HepG2 (cell line): Measurements from ENCODE around the gene DPH6. TPM values are rescaled to one million over a fixed set of nuclear protein-coding genes. Genes with fewer than 3 reads are reported as not detected.

Source experiments
- ATAC-seq: fragments of 200-7000 bp; cut with Tn5 transposase; 3 replicates; pipeline ENCODE4 v1.9.1; 2020; ENCODE audit warnings: mild to moderate bottlenecking, moderate library complexity
- BruUV-seq: library from RNA; stranded (reverse); fragments of 400-500 nt; replicated peaks from 2 replicates; lab custom pipeline; 2021; lab: Mats Ljungman, UMichigan
- CTCF ChIA-PET: fragments of 300-600 bp; formaldehyde crosslinking; extraction: SDS; loops from one replicate; lab custom pipeline; 2021; ENCODE audit warnings: low total read pairs, inconsistent platforms, low intra/inter-chr PET ratio; lab: Yijun Ruan, JAX
- POLR2A ChIA-PET: fragments of 350-600 bp; sonication (Branson Sonifier 250); formaldehyde crosslinking; loops from one replicate; lab custom pipeline; 2020; ENCODE audit warnings: antibody characterized with exemption, inconsistent platforms; lab: Yijun Ruan, JAX
- DNase-seq: peaks from one replicate; pipeline ENCODE4 v3.0.0-alpha.2; 2015; ENCODE audit warnings: low spot score
- FAIRE-seq: peaks from 3 replicates; lab custom pipeline; 2011; peaks lifted over from hg19 to GRCh38; lab: Jason Lieb, UNC
- H2AFZ ChIP-seq: one replicate; pipeline ENCODE4 v1.6.1; 2011; ENCODE audit warnings: low read length, inconsistent platforms
- H3K27ac ChIP-seq: fragments of 300-600 bp; 3 replicates; pipeline ENCODE4 v1.8.0; 2011; ENCODE audit warnings: mixed run types, mild to moderate bottlenecking, mixed read lengths, low read length, inconsistent platforms; ENCODE audit not compliant: insufficient read depth; ENCODE audit errors: extremely low read length
- H3K27me3 ChIP-seq, 2 experiments: fragments of 200-600 bp in 1 of 2; 2 replicates in 1 of 2; 3 replicates in 1 of 2; pipeline versions ENCODE4 v1.6.0 to v1.8.0; 2011; ENCODE audit warnings: low read length in 2 of 2, mild to moderate bottlenecking in 2 of 2, moderate library complexity in 2 of 2, inconsistent platforms in 1 of 2; ENCODE audit not compliant: insufficient read depth in 2 of 2, control insufficient read depth in 1 of 2
- H3K36me3 ChIP-seq, 2 experiments: fragments of 200-600 bp in 1 of 2; replicated peaks in 1 of 2; 2 replicates in 1 of 2; 3 replicates in 1 of 2; pipeline versions ENCODE4 v1.5.1 to v1.8.0; 2011; ENCODE audit warnings: low read length in 2 of 2, inconsistent platforms in 1 of 2; ENCODE audit not compliant: insufficient read depth in 2 of 2, control insufficient read depth in 1 of 2
- H3K4me1 ChIP-seq: 2 replicates; pipeline ENCODE4 v1.5.1; 2012; ENCODE audit warnings: low read length, inconsistent platforms; ENCODE audit not compliant: insufficient read depth
- H3K4me2 ChIP-seq: 2 replicates; pipeline ENCODE4 v1.6.0; 2011; ENCODE audit warnings: low read depth, low read length, inconsistent platforms
- H3K4me3 ChIP-seq, 3 experiments: fragments of 200-600 bp in 1 of 3; sonication (generic), shearing (Covaris generic) in 1 of 3; replicated peaks in 1 of 3; 2 replicates each; pipeline ENCODE4 v1.5.1; 2011 to 2016; ENCODE audit warnings: low read length in 3 of 3, inconsistent platforms in 2 of 3, low read depth in 2 of 3, mild to moderate bottlenecking in 2 of 3, control low read depth in 1 of 3, mixed read lengths in 1 of 3; ENCODE audit not compliant: insufficient read depth in 1 of 3
- H3K79me2 ChIP-seq: one replicate; pipeline ENCODE4 v1.6.1; 2011; ENCODE audit warnings: low read length, inconsistent platforms; ENCODE audit not compliant: insufficient read depth
- H3K9ac ChIP-seq: 2 replicates; pipeline ENCODE4 v1.6.0; 2011; ENCODE audit warnings: mild to moderate bottlenecking, low read depth, low read length, inconsistent platforms; ENCODE audit not compliant: insufficient read depth
- H3K9me3 ChIP-seq: 2 replicates; pipeline ENCODE4 v1.5.1; 2012; ENCODE audit warnings: mild to moderate bottlenecking, low read length
- H4K20me1 ChIP-seq: 2 replicates; pipeline ENCODE4 v1.6.0; 2011; ENCODE audit warnings: inconsistent platforms, mild to moderate bottlenecking, low read length, moderate library complexity; ENCODE audit not compliant: insufficient read depth
- CENPT ChIP-seq: sonication (generic); formaldehyde crosslinking; IDR thresholded peaks from 2 replicates; pipeline ENCODE4 v1.8.0; 2022; ENCODE audit warnings: low read depth, mild to moderate bottlenecking, moderate library complexity, missing genetic modification reagents
- GTF3A ChIP-seq: sonication (generic); formaldehyde crosslinking; conservative IDR thresholded peaks from 2 replicates; pipeline ENCODE4 v1.4.0; 2020; ENCODE audit warnings: mild to moderate bottlenecking, missing genetic modification reagents
- HDAC2 ChIP-seq: sonication (generic); formaldehyde crosslinking; IDR thresholded peaks from 2 replicates; pipeline ENCODE4 v1.4.0; 2020; ENCODE audit warnings: missing genetic modification reagents
- MZF1 ChIP-seq: sonication (generic); formaldehyde crosslinking; IDR thresholded peaks from 2 replicates; pipeline ENCODE4 v1.8.1; 2023; ENCODE audit warnings: mild to moderate bottlenecking, missing genetic modification reagents, borderline replicate concordance
- POGZ ChIP-seq: sonication (generic); formaldehyde crosslinking; IDR thresholded peaks from 2 replicates; pipeline ENCODE4 v1.4.0; 2020; ENCODE audit warnings: mild to moderate bottlenecking, missing genetic modification reagents
- SRSF4 ChIP-seq: fragments of 200-400 bp; formaldehyde crosslinking; IDR thresholded peaks from one replicate; pipeline ENCODE4 v1.6.1; 2018; ENCODE audit warnings: mild to moderate bottlenecking, low read depth, low read length, moderate library complexity; ENCODE audit not compliant: poor library complexity, severe bottlenecking
- TBP ChIP-seq: sonication (generic); formaldehyde crosslinking; IDR thresholded peaks from 2 replicates; pipeline ENCODE4 v1.5.0; 2020; ENCODE audit warnings: missing genetic modification reagents
- YY1 ChIP-seq: IDR thresholded peaks from 2 replicates; pipeline ENCODE4 v1.6.1; 2011; ENCODE audit warnings: low read length, low read depth, moderate library complexity, mild to moderate bottlenecking; ENCODE audit not compliant: insufficient read depth, insufficient replicate concordance
- ZNF337 ChIP-seq: sonication (generic); formaldehyde crosslinking; IDR thresholded peaks from 2 replicates; pipeline ENCODE4 v1.5.1; 2020; ENCODE audit warnings: missing genetic modification reagents, low read depth, mild to moderate bottlenecking, borderline replicate concordance
- ZNF44 ChIP-seq: sonication (generic); formaldehyde crosslinking; IDR thresholded peaks from 2 replicates; pipeline ENCODE4 v1.5.1; 2020; ENCODE audit warnings: mild to moderate bottlenecking, missing genetic modification reagents
- ZNF605 ChIP-seq: sonication (generic); formaldehyde crosslinking; IDR thresholded peaks from 2 replicates; pipeline ENCODE4 v1.8.0; 2022; ENCODE audit warnings: mild to moderate bottlenecking, missing genetic modification reagents
- WGBS: methylation state at CpG from one replicate; pipeline ENCODE4 v1.1.6; 2017; ENCODE audit warnings: low lambda C conversion rate; 5-methylcytosine and 5-hydroxymethylcytosine counted together
- in situ Hi-C: cut with HindIII; loops from 2 replicates; pipeline ENCODE4 v1.10.0; 2017; ENCODE audit warnings: low pct_unique_long_range_greater_than_20kb; ENCODE audit not compliant: extremely low pct_ligation_motif_present
- intact Hi-C: fragments of 100-400 bp; cut with micrococcal nuclease; formaldehyde crosslinking; loops from one replicate; pipeline ENCODE4 v1.10.0; 2022; ENCODE audit not compliant: unreplicated experiment
- polyA plus RNA-seq, 8 experiments: library from polyadenylated mRNA; depleted of rRNA in 3 of 8; stranded (reverse) in 7 of 8; unstranded in 1 of 8; fragments of >200 nt; fragmentation: Illumina TruSeq in 4 of 8; extraction: Trizol in 4 of 8; gene quantifications; 2 replicates each; pipeline versions ENCODE4 v1.2.1 to v1.2.3, GENCODE V29; 2011 to 2016; ENCODE audit warnings: low read depth in 4 of 8, missing spikeins in 1 of 8, mixed read lengths in 1 of 8; ENCODE audit not compliant: insufficient read depth in 1 of 8
- total RNA-seq, 5 experiments: library from RNA; depleted of rRNA; stranded (reverse); fragments of >200 nt; fragmentation: Illumina TruSeq; extraction: Trizol; gene quantifications; 2 replicates each; pipeline ENCODE4 v1.2.3, GENCODE V29; 2016; ENCODE audit warnings: low read depth in 1 of 5
- TF ChIP-seq, protein P1 (sequence below): sonication (generic); formaldehyde crosslinking; IDR thresholded peaks from 2 replicates; pipeline ENCODE4 v1.4.0; 2020; ENCODE audit warnings: mild to moderate bottlenecking, missing genetic modification reagents
- TF ChIP-seq, protein P2 (sequence below): sonication (generic); formaldehyde crosslinking; IDR thresholded peaks from 2 replicates; pipeline ENCODE4 v1.4.0; 2020; ENCODE audit warnings: missing genetic modification reagents
- TF ChIP-seq, protein P3 (sequence below): IDR thresholded peaks from 2 replicates; pipeline ENCODE4 v1.6.1; 2016; ENCODE audit warnings: control low read depth

DPH6 gene
- total and polyA plus RNA-seq, 2 of the 13 experiments (the other 11 are each of a cell fraction or from before 2014, with no cell fraction given): 10.2 to 25.8 TPM

DNA sequence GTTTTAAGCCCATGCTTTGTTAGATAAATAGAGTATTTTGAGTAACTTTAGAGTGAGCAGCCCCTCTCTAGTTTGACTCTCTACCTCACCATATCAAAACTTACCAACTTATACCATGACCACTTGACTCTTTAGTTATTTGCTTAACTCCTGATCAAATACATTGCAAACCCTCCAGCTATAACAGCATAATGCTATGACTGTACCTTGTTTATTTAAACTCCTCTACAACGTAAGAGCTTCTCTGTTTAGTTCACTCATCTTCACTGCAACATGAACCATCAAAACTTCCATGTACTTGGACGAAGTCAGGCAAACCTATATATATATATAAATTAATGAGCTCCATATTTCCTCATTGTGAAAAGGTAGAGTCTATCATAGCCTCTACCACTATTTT is 218.2 kb downstream of the DPH6 start:
- H3K79me2 ChIP-seq: no peaks in the 10 kb centered on the region
- no peak overlapping the region for H2AFZ ChIP-seq
- no peak overlapping the region for H3K4me2 ChIP-seq
- intact Hi-C loops (no loop called here), in situ Hi-C loops (no loop called here)
- H3K36me3 ChIP-seq: no peaks in the 10 kb centered on the region
- TF ChIP-seq SRSF4 (no peak), YY1 (no peak), POGZ (CRISPR knock-in tag) (no peak), HDAC2 (CRISPR knock-in tag) (no peak), CENPT (CRISPR knock-in tag) (no peak), ZNF605 (CRISPR knock-in tag) (no peak), GTF3A (CRISPR knock-in tag) (no peak), MZF1 (CRISPR knock-in tag) (no peak), ZNF44 (CRISPR knock-in tag) (no peak), ZNF337 (CRISPR knock-in tag) (no peak), TBP (CRISPR knock-in tag) (no peak)
- TF ChIP-seq, protein P1, sequence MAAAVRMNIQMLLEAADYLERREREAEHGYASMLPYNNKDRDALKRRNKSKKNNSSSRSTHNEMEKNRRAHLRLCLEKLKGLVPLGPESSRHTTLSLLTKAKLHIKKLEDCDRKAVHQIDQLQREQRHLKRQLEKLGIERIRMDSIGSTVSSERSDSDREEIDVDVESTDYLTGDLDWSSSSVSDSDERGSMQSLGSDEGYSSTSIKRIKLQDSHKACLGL (CRISPR knock-in tag): no peak
- TF ChIP-seq, protein P2, sequence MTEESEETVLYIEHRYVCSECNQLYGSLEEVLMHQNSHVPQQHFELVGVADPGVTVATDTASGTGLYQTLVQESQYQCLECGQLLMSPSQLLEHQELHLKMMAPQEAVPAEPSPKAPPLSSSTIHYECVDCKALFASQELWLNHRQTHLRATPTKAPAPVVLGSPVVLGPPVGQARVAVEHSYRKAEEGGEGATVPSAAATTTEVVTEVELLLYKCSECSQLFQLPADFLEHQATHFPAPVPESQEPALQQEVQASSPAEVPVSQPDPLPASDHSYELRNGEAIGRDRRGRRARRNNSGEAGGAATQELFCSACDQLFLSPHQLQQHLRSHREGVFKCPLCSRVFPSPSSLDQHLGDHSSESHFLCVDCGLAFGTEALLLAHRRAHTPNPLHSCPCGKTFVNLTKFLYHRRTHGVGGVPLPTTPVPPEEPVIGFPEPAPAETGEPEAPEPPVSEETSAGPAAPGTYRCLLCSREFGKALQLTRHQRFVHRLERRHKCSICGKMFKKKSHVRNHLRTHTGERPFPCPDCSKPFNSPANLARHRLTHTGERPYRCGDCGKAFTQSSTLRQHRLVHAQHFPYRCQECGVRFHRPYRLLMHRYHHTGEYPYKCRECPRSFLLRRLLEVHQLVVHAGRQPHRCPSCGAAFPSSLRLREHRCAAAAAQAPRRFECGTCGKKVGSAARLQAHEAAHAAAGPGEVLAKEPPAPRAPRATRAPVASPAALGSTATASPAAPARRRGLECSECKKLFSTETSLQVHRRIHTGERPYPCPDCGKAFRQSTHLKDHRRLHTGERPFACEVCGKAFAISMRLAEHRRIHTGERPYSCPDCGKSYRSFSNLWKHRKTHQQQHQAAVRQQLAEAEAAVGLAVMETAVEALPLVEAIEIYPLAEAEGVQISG: no peak
- TF ChIP-seq, protein P3, sequence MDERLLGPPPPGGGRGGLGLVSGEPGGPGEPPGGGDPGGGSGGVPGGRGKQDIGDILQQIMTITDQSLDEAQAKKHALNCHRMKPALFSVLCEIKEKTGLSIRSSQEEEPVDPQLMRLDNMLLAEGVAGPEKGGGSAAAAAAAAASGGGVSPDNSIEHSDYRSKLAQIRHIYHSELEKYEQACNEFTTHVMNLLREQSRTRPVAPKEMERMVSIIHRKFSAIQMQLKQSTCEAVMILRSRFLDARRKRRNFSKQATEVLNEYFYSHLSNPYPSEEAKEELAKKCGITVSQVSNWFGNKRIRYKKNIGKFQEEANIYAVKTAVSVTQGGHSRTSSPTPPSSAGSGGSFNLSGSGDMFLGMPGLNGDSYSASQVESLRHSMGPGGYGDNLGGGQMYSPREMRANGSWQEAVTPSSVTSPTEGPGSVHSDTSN: no peak
- no peaks in the 10 kb centered on the region for H3K4me1 ChIP-seq
- 64% methylated on average over 2 of the region's 2 CpGs for WGBS
- ATAC-seq (no peak), DNase-seq (no peak), FAIRE-seq (no peak)
- H4K20me1 ChIP-seq: no peaks in the 10 kb centered on the region
- no peaks in the 10 kb centered on the region for H3K27me3 ChIP-seq
- POLR2A ChIA-PET: no interaction called here
- CTCF ChIA-PET: no interaction called here
- H3K9ac ChIP-seq: no peak overlapping the region
- no peak overlapping the region for H3K27ac ChIP-seq
- no peaks in the 10 kb centered on the region for H3K9me3 ChIP-seq
- no TSS peak for BruUV-seq
- H3K4me3 ChIP-seq: no peak overlapping the region
